ENCODE data around the gene CYP20A1. TPM values are rescaled to one million over a fixed set of nuclear protein-coding genes. Genes with fewer than 3 reads are reported as not detected.
"Not testable (repeated sequence)": the region's sequence is repeated elsewhere in the genome, so short reads cannot be mapped to it uniquely, and the experiment has no call there.

Gene CYP20A1
- total and polyA plus RNA-seq, 8 donors: 5.9 to 19.7 (median 15.2) TPM

DNA sequence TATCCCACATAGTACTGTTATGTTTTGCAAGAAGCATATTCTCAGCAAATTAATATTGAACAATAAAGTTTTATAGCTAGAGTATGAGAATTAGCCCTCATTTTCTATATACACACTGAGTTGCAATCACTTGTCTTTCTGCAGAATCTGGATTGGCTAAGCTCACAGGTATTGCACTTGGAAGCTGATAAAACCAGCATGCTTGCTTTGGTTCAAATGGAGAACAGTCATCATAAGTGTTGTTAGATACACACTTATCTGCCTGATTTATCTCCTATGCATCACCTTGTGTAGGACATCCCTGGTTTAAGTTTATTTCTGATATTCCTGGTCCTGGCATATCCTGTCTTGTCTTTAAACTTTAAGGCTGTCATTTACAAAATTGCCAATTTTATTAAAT, 38.0 kb upstream of the CYP20A1 start:
- H3K36me3 ChIP-seq: peaks cover 0 to 23% (median 6%) of the 10 kb centered on the region in 3 donors
- H3K9me3 ChIP-seq: no peaks in the 10 kb centered on the region
- FAIRE-seq: no peak
- no peak overlapping the region for H3K4me3 ChIP-seq
- no peaks in the 10 kb centered on the region for H3K4me1 ChIP-seq
- no peak overlapping the region for H3K27ac ChIP-seq
- TF ChIP-seq, protein P1, sequence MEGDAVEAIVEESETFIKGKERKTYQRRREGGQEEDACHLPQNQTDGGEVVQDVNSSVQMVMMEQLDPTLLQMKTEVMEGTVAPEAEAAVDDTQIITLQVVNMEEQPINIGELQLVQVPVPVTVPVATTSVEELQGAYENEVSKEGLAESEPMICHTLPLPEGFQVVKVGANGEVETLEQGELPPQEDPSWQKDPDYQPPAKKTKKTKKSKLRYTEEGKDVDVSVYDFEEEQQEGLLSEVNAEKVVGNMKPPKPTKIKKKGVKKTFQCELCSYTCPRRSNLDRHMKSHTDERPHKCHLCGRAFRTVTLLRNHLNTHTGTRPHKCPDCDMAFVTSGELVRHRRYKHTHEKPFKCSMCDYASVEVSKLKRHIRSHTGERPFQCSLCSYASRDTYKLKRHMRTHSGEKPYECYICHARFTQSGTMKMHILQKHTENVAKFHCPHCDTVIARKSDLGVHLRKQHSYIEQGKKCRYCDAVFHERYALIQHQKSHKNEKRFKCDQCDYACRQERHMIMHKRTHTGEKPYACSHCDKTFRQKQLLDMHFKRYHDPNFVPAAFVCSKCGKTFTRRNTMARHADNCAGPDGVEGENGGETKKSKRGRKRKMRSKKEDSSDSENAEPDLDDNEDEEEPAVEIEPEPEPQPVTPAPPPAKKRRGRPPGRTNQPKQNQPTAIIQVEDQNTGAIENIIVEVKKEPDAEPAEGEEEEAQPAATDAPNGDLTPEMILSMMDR (IDR thresholded peaks at IDR 0.05): no peak
- H3K27me3 ChIP-seq: no peaks in the 10 kb centered on the region
- no peak for DNase-seq
- no peak for ATAC-seq
- intact Hi-C loops (cut with DNase I): no loop called here

DNA sequence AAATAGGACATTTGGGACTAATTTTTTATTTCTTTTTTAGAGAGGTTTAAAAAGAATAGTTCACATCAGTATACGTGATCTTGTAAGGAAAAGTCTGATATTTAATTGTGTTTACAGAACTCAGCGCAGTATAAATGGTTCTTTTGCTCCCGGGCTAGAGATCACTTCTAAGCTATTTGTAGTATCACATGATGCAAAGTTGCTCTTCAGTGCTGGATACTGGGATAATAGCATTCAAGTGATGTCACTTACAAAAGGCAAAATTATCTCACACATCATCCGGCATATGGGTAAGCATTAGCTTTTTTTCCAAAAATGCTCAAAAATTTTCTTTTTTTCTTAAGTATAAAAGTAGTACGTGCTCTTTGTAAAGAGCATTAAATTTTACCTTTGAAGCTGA, 37.4 kb upstream of the CYP20A1 start:
- 91 to 94% methylated on average over 5 of the region's 5 CpGs for WGBS, 2 donors
- Histone ChIP-seq H3K36me3 (peaks cover 0 to 23% (median 6%) of the 10 kb centered on the region in 3 donors), H3K4me3 (no peak overlapping the region), H3K27ac (no peak overlapping the region), H3K27me3 (no peaks in the 10 kb centered on the region), H3K4me1 (no peaks in the 10 kb centered on the region), H3K9me3 (no peaks in the 10 kb centered on the region)
- FAIRE-seq (peak; percentile 9), DNase-seq (no peak), ATAC-seq (no peak)
- intact Hi-C loops (cut with DNase I): no loop called here
- TF ChIP-seq, protein P1 (IDR thresholded peaks at IDR 0.05): no peak

DNA sequence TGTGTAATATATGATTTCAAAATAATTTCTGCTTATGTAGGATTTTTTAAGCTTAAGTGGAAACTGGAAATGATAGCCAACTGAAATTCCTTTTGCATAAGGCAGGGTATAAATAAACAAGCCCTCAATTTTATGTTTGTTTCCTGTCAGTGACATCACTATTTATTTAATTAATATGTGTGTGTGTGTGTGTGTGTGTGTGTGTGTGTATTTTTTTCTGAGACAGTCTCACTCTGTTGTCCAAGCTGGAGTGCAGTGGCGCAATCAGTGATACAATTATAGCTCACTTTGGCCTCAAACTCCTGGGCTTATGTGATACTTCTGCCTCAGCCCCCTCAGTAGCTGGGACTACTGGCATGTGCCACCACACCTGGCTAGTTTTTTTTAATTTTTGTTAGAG, 29.3 kb upstream of the CYP20A1 start:
- 94 to 100% methylated on average over 1 of the region's 1 CpG for WGBS, 2 donors
- H3K9me3 ChIP-seq: no peaks in the 10 kb centered on the region
- intact Hi-C loops (cut with DNase I): no loop called here
- no peak for ATAC-seq
- H3K27me3 ChIP-seq: no peaks in the 10 kb centered on the region
- DNase-seq: no peak
- no peak overlapping the region for H3K4me3 ChIP-seq
- no peak overlapping the region for H3K27ac ChIP-seq
- no peak for FAIRE-seq
- H3K36me3 ChIP-seq: peaks cover 0 to 18% (median 0%) of the 10 kb centered on the region in 3 donors
- H3K4me1 ChIP-seq: no peaks in the 10 kb centered on the region
- TF ChIP-seq, protein P1 (IDR thresholded peaks at IDR 0.05): no peak

DNA sequence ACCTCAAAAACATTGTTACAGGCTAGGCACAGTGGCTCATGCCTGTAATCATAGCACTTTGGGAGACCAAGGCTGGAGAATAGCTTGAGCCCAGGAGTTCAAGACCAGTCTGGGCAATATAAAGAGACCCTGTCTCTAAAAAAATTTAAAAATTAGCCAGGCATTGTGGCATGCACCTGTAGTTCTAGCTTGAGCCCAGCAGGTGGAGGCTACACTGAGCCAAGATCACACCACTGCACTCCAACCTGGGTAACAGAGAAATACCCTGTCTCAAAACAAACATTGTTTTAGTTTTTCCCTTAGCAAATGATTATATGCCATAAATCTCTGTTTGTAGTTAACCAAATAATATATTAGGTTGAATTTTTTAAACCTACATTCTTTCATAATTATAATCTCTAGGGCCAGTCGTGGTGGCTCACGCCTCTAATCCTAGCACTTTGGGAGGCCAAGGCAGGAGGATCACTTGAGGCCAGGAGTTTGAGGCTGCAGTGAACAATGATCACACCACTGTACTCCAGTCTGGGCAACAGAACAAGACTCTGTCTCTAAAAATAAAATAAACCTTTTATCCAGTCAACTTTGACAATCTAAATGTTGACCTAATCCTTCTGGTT, 13.3 kb upstream of the CYP20A1 start:
- ATAC-seq (peak; percentile 67 to 87 (median 82)), FAIRE-seq (no peak), DNase-seq (peak in 1 of 6 donors; percentile 25)
- 91 to 93% methylated on average over 2 of the region's 2 CpGs for WGBS, 2 donors
- no peak overlapping the region for H3K4me3 ChIP-seq
- H3K9me3 ChIP-seq: no peaks in the 10 kb centered on the region
- H3K27ac ChIP-seq: no peak overlapping the region
- H3K36me3 ChIP-seq: no peaks in the 10 kb centered on the region
- TF ChIP-seq, protein P1 (IDR thresholded peaks at IDR 0.05): peak; percentile 29 to 54 (median 42)
- H3K4me1 ChIP-seq: peaks cover 0 to 9% (median 7%) of the 10 kb centered on the region in 3 donors
- no peaks in the 10 kb centered on the region for H3K27me3 ChIP-seq
- intact Hi-C loops (cut with DNase I): no loop called here

DNA sequence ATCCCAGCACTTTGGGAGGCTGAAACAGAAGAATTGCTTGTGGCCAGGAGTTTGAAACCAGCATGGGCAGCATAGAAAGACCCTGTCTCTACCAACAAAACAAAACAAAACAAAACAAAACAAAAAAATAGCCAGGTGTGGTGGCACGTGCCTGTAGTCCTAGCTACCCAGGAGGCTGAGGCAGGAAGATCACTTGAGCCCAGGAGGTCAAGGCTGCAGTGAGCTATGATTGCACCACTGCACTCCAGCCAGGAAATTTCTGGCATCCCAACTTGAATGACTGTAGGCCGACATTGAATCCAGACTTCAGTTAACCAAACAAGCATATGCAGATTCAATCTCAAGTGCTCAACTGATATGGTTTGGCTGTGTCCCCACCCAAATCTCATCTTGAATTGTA, 9.1 kb upstream of the CYP20A1 start:
- H3K36me3 ChIP-seq; H3K4me1 ChIP-seq; H3K27me3 ChIP-seq; intact Hi-C loops (cut with DNase I); H3K27ac ChIP-seq; FAIRE-seq; H3K4me3 ChIP-seq; ATAC-seq; DNase-seq; H3K9me3 ChIP-seq: not testable (repeated sequence)
- 55 to 65% methylated on average over 2 of the region's 2 CpGs for WGBS, 2 donors

Data from pancreas (tissue), 10 donors.